NCI-H510A treated with DMSO at 0.1 percent for 48 hours (cell line): ENCODE data around the gene KRT76.

ENCODE experiments used
- DNase-seq: peaks from one replicate; lab custom pipeline; 2025; lab: John Stamatoyannopoulos, UW

KRT76 gene

GRCh38 chr12:52813203-52813819 is 36.2 kb upstream of the KRT76 start:
- DNase-seq = no peak

GRCh38 chr12:52812749-52813148 is 35.6 kb upstream of the KRT76 start:
- no peak for DNase-seq

- no peak for DNase-seq
These were observed 34.9 kb upstream of the KRT76 start for GRCh38 chr12:52812073-52812400.

- DNase-seq = no peak
These were observed 34.3 kb upstream of the KRT76 start for GRCh38 chr12:52811191-52812072.

- no peak for DNase-seq
These were observed 33.4 kb upstream of the KRT76 start for GRCh38 chr12:52810554-52810953.

- DNase-seq = no peak
These were observed 32.0 kb upstream of the KRT76 start for GRCh38 chr12:52809166-52809565.

GRCh38 chr12:52808573-52809160 is 31.5 kb upstream of the KRT76 start:
- DNase-seq = no peak

- no peak for DNase-seq
These were observed 30.7 kb upstream of the KRT76 start for GRCh38 chr12:52807544-52808470.

- no peak for DNase-seq
These were observed 29.8 kb upstream of the KRT76 start for GRCh38 chr12:52806821-52807543.

- DNase-seq = no peak
These were observed 29.1 kb upstream of the KRT76 start for GRCh38 chr12:52806169-52806811.

GRCh38 chr12:52805739-52806138 is 28.6 kb upstream of the KRT76 start:
- no peak for DNase-seq

GRCh38 chr12:52805000-52805399 is 27.9 kb upstream of the KRT76 start:
- DNase-seq = no peak

GRCh38 chr12:52802442-52802841 is 25.3 kb upstream of the KRT76 start:
- DNase-seq = no peak

GRCh38 chr12:52801773-52802172 is 24.6 kb upstream of the KRT76 start:
- DNase-seq = no peak

GRCh38 chr12:52800259-52800917 is 23.2 kb upstream of the KRT76 start:
- DNase-seq = no peak

GRCh38 chr12:52799505-52800211 is 22.5 kb upstream of the KRT76 start:
- no peak for DNase-seq

- no peak for DNase-seq
These were observed 21.7 kb upstream of the KRT76 start for GRCh38 chr12:52798671-52799504.

- DNase-seq = no peak
These were observed 21.0 kb upstream of the KRT76 start for GRCh38 chr12:52798003-52798670.
